Measurements from ENCODE around the gene USP10.
A peak's percentile ranks its signal among the peaks of the same experiment; 100 is the strongest.

Gene USP10

DNA sequence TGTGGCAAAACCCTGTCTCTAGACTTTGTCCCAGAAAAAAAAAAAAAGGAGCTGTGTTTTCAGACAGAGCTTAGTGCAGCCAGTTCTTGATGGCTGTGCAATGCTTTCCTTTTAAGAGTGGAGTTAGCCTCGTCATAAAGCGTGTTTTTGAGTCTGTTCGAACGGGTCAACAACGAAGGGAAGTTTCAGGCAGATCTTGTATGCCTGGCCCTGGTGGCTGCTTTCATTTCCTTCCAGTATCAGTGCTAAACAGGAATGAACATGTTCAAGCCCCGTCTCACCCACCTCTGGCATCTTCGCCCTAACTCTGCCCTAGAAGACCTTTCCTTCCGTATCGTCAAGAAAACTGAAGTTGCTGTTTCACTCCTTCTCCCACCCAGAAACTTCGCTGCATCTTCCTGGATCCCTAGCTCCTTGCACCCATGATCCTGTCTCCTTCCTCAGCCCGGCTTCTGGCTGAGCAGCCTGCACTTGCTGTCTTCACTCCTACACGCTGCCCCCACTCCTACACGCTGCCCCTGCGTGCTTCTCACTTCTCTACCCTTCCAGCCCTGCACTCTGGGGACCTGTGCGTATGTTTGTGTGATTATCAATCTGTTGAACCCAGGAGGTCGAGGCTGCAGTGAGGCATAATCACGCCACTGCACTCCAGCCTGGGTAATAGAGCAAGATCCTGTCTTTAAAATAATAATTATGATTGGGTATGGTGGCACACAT is 55.3 kb downstream of the USP10 start:
- Histone ChIP-seq H3K18ac (ENCODE audit: low read length) (no peak overlapping the region), H3K79me2 (ENCODE audit: control insufficient read depth, insufficient read depth, low read length) (peaks cover 67% of the 10 kb centered on the region)

DNA sequence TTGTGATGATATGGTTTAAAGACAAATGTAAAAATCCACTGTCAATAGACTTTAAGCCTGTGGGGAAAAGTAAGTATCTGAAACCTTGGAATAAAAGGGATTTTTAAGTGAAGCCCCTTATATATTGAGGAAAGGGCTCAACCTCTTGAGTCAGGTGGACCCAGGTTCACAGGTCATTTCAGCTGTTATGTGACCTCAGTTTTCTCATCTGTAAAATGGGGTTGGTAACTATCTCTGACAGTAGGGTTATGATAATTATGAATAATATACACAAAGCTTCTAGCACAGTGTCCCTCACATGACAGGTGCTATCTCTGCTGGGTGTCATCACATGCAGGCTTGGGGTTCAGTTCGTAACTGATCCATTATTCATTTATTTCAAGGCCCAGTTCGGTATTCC is 57.0 kb downstream of the USP10 start:
- Histone ChIP-seq H3K18ac (ENCODE audit: low read length) (no peak overlapping the region), H3K79me1 (ENCODE audit: low read length) (peaks cover 33% of the 10 kb centered on the region), H3K4me2 (ENCODE audit: low read length) (no peak overlapping the region), H3K9ac (ENCODE audit: low read length) (no peak overlapping the region), H3K27ac (ENCODE audit: low read depth, low read length) (no peak overlapping the region), H2BK15ac (replicated peaks; ENCODE audit: low read depth) (no peak overlapping the region), H3K4me3 (ENCODE audit: low read length) (no peak overlapping the region), H3K4ac (ENCODE audit: low read depth, low read length) (no peak overlapping the region), H2BK120ac (ENCODE audit: low read depth, low read length) (no peak overlapping the region), H3K56ac (ENCODE audit: low read length) (no peak overlapping the region), H3K79me2 (ENCODE audit: control insufficient read depth, insufficient read depth, low read length) (peaks cover 59% of the 10 kb centered on the region), H3K23ac (ENCODE audit: low read length) (no peak overlapping the region), H3K36me3 (ENCODE audit: control insufficient read depth, insufficient read depth, low read length) (peaks cover 2% of the 10 kb centered on the region), H4K8ac (ENCODE audit: low read depth, low read length) (no peak overlapping the region), H3K4me1 (ENCODE audit: control insufficient read depth, low read depth, low read length) (no peaks in the 10 kb centered on the region), H3K27me3 (ENCODE audit: insufficient read depth, low read length, poor library complexity) (no peaks in the 10 kb centered on the region), H4K5ac (ENCODE audit: low read length) (no peak overlapping the region), H2BK5ac (ENCODE audit: low read length) (no peak overlapping the region), H2AK5ac (ENCODE audit: low read length) (no peak overlapping the region)
- no peak for DNase-seq
- WGBS (ENCODE audit: extremely low coverage, insufficient coverage, low lambda C conversion rate), result no CpG with 5 or more reads among the region's 2 CpGs

More for the DNA sequence above, 55.3 kb downstream of the USP10 start:
- peaks cover 31% of the 10 kb centered on the region for H3K79me1 ChIP-seq (ENCODE audit: low read length)
- H3K27me3 ChIP-seq (ENCODE audit: insufficient read depth, low read length, poor library complexity), result no peaks in the 10 kb centered on the region
- no peak overlapping the region for H3K4me3 ChIP-seq (ENCODE audit: low read length)
- H2AK5ac ChIP-seq (ENCODE audit: low read length), result no peak overlapping the region
- H3K4me1 ChIP-seq (ENCODE audit: control insufficient read depth, low read depth, low read length), result no peaks in the 10 kb centered on the region
- H3K56ac ChIP-seq (ENCODE audit: low read length), result peak overlapping the region; percentile 11
- no peak overlapping the region for H2BK15ac ChIP-seq (replicated peaks; ENCODE audit: low read depth)
- H2BK120ac ChIP-seq (ENCODE audit: low read depth, low read length), result no peak overlapping the region
- H3K4me2 ChIP-seq (ENCODE audit: low read length), result no peak overlapping the region
- no peak overlapping the region for H3K27ac ChIP-seq (ENCODE audit: low read depth, low read length)
- no CpG with 5 or more reads among the region's 17 CpGs for WGBS (ENCODE audit: extremely low coverage, insufficient coverage, low lambda C conversion rate)
- H4K5ac ChIP-seq (ENCODE audit: low read length), result no peak overlapping the region
- peaks cover 2% of the 10 kb centered on the region for H3K36me3 ChIP-seq (ENCODE audit: control insufficient read depth, insufficient read depth, low read length)
- H3K23ac ChIP-seq (ENCODE audit: low read length), result peak overlapping the region; percentile 18
- H2BK5ac ChIP-seq (ENCODE audit: low read length), result no peak overlapping the region
- H4K8ac ChIP-seq (ENCODE audit: low read depth, low read length), result no peak overlapping the region
- no peak for DNase-seq
- peak overlapping the region; percentile 13 for H3K9ac ChIP-seq (ENCODE audit: low read length)
- H3K4ac ChIP-seq (ENCODE audit: low read depth, low read length), result no peak overlapping the region

- no peak overlapping the region for H3K9ac ChIP-seq (ENCODE audit: low read length)
- H3K23ac ChIP-seq (ENCODE audit: low read length), result no peak overlapping the region
- no peak overlapping the region for H3K4me3 ChIP-seq (ENCODE audit: low read length)
- no peak overlapping the region for H2AK5ac ChIP-seq (ENCODE audit: low read length)
- H3K79me1 ChIP-seq (ENCODE audit: low read length), result peaks cover 34% of the 10 kb centered on the region
- no peak overlapping the region for H3K56ac ChIP-seq (ENCODE audit: low read length)
- no peaks in the 10 kb centered on the region for H3K27me3 ChIP-seq (ENCODE audit: insufficient read depth, low read length, poor library complexity)
- no peak for DNase-seq
- WGBS (ENCODE audit: extremely low coverage, insufficient coverage, low lambda C conversion rate), result no CpG with 5 or more reads among the region's 7 CpGs
- H2BK120ac ChIP-seq (ENCODE audit: low read depth, low read length), result no peak overlapping the region
- peaks cover 3% of the 10 kb centered on the region for H3K36me3 ChIP-seq (ENCODE audit: control insufficient read depth, insufficient read depth, low read length)
- H2BK15ac ChIP-seq (replicated peaks; ENCODE audit: low read depth), result no peak overlapping the region
- peaks cover 49% of the 10 kb centered on the region for H3K79me2 ChIP-seq (ENCODE audit: control insufficient read depth, insufficient read depth, low read length)
- no peak overlapping the region for H3K18ac ChIP-seq (ENCODE audit: low read length)
- no peaks in the 10 kb centered on the region for H3K4me1 ChIP-seq (ENCODE audit: control insufficient read depth, low read depth, low read length)
- no peak overlapping the region for H4K8ac ChIP-seq (ENCODE audit: low read depth, low read length)
- no peak overlapping the region for H4K5ac ChIP-seq (ENCODE audit: low read length)
- no peak overlapping the region for H2BK5ac ChIP-seq (ENCODE audit: low read length)
- H3K4ac ChIP-seq (ENCODE audit: low read depth, low read length), result no peak overlapping the region
- H3K27ac ChIP-seq (ENCODE audit: low read depth, low read length), result no peak overlapping the region
- H3K4me2 ChIP-seq (ENCODE audit: low read length), result no peak overlapping the region
These were observed 58.8 kb downstream of the USP10 start for GRCh38 chr16:84758627-84759026.

DNA sequence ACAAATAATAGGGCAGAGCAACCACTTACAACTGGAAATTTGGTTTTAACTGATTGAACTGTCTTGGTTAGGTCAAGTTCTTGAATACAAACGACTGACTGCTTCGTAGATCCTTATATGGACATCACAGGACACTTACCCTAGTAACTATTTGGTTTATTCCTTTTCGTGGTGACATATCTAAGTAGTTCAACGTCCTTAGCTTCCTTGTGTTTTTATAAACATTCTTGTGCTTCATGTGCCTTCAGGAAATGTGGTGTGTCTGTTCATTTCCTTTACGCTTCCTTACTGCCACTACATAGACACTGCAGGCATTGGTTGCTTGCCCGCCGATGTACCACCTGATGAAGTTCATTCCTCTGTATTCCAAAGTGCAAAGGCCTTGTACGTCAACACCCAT is 59.3 kb downstream of the USP10 start:
- Histone ChIP-seq H2BK15ac (replicated peaks; ENCODE audit: low read depth) (no peak overlapping the region), H3K4me1 (ENCODE audit: control insufficient read depth, low read depth, low read length) (no peaks in the 10 kb centered on the region), H3K79me1 (ENCODE audit: low read length) (peaks cover 34% of the 10 kb centered on the region), H3K18ac (ENCODE audit: low read length) (no peak overlapping the region), H3K23ac (ENCODE audit: low read length) (no peak overlapping the region), H3K4me2 (ENCODE audit: low read length) (no peak overlapping the region), H2AK5ac (ENCODE audit: low read length) (no peak overlapping the region), H4K5ac (ENCODE audit: low read length) (no peak overlapping the region), H2BK5ac (ENCODE audit: low read length) (no peak overlapping the region), H4K8ac (ENCODE audit: low read depth, low read length) (no peak overlapping the region), H2BK120ac (ENCODE audit: low read depth, low read length) (no peak overlapping the region), H3K36me3 (ENCODE audit: control insufficient read depth, insufficient read depth, low read length) (peaks cover 5% of the 10 kb centered on the region), H3K79me2 (ENCODE audit: control insufficient read depth, insufficient read depth, low read length) (peaks cover 45% of the 10 kb centered on the region), H3K9ac (ENCODE audit: low read length) (no peak overlapping the region), H3K4ac (ENCODE audit: low read depth, low read length) (no peak overlapping the region), H3K27ac (ENCODE audit: low read depth, low read length) (no peak overlapping the region), H3K27me3 (ENCODE audit: insufficient read depth, low read length, poor library complexity) (no peaks in the 10 kb centered on the region), H3K56ac (ENCODE audit: low read length) (no peak overlapping the region), H3K4me3 (ENCODE audit: low read length) (no peak overlapping the region)
- WGBS (ENCODE audit: extremely low coverage, insufficient coverage, low lambda C conversion rate), result no CpG with 5 or more reads among the region's 8 CpGs
- no peak for DNase-seq

GRCh38 chr16:84759906-84760305 is 60.1 kb downstream of the USP10 start:
- Histone ChIP-seq H3K4me3 (ENCODE audit: low read length) (no peak overlapping the region), H3K79me1 (ENCODE audit: low read length) (peaks cover 33% of the 10 kb centered on the region), H2BK15ac (replicated peaks; ENCODE audit: low read depth) (no peak overlapping the region), H4K5ac (ENCODE audit: low read length) (no peak overlapping the region), H3K36me3 (ENCODE audit: control insufficient read depth, insufficient read depth, low read length) (peaks cover 5% of the 10 kb centered on the region), H3K79me2 (ENCODE audit: control insufficient read depth, insufficient read depth, low read length) (peaks cover 40% of the 10 kb centered on the region), H3K9ac (ENCODE audit: low read length) (no peak overlapping the region), H4K8ac (ENCODE audit: low read depth, low read length) (no peak overlapping the region), H3K56ac (ENCODE audit: low read length) (no peak overlapping the region), H2BK5ac (ENCODE audit: low read length) (no peak overlapping the region), H3K4me1 (ENCODE audit: control insufficient read depth, low read depth, low read length) (no peaks in the 10 kb centered on the region), H2BK120ac (ENCODE audit: low read depth, low read length) (no peak overlapping the region), H3K23ac (ENCODE audit: low read length) (no peak overlapping the region), H2AK5ac (ENCODE audit: low read length) (no peak overlapping the region), H3K27ac (ENCODE audit: low read depth, low read length) (no peak overlapping the region), H3K4ac (ENCODE audit: low read depth, low read length) (no peak overlapping the region), H3K27me3 (ENCODE audit: insufficient read depth, low read length, poor library complexity) (no peaks in the 10 kb centered on the region), H3K4me2 (ENCODE audit: low read length) (no peak overlapping the region), H3K18ac (ENCODE audit: low read length) (no peak overlapping the region)
- DNase-seq, result no peak
- no CpG with 5 or more reads among the region's 3 CpGs for WGBS (ENCODE audit: extremely low coverage, insufficient coverage, low lambda C conversion rate)

Data from mesendoderm (in vitro differentiated cells).